Activated B cell treated with CpG ODN at 0.5 μM for 24 hours (primary cell): ENCODE measurements around the gene PLEKHG4B. TPM values are rescaled to one million over a fixed set of nuclear protein-coding genes. Genes with fewer than 3 reads are reported as not detected.

Experiments
- ATAC-seq: fragments of 200-7000 bp; cut with Tn5 transposase; one replicate; pipeline ENCODE4 v1.10.0; 2021; ENCODE audit warnings: low read depth, mild to moderate bottlenecking, moderate library complexity
- CTCF ChIA-PET: fragments of 350-600 bp; sonication (Branson Sonifier 250); formaldehyde crosslinking; loops from one replicate; lab custom pipeline; 2021; ENCODE audit warnings: antibody characterized with exemption; lab: Charles Lee
- POLR2A ChIA-PET: fragments of 350-600 bp; sonication (Branson Sonifier 250); formaldehyde crosslinking; loops from one replicate; lab custom pipeline; 2021; ENCODE audit warnings: antibody characterized with exemption; lab: Charles Lee
- DNase-seq: peaks from one replicate; pipeline ENCODE4 v3.0.0; 2022
- H3K27ac Mint-ChIP-seq: one replicate; pipeline ENCODE4 v1.8.0; 2020; ENCODE audit warnings: mixed read lengths
- H3K27me3 Mint-ChIP-seq: one replicate; pipeline ENCODE4 v1.8.0; 2021; ENCODE audit warnings: mixed read lengths
- H3K36me3 Mint-ChIP-seq: one replicate; pipeline ENCODE4 v1.8.0; 2021; ENCODE audit warnings: low read depth, mixed read lengths
- H3K4me1 Mint-ChIP-seq: one replicate; pipeline ENCODE4 v1.8.0; 2021; ENCODE audit warnings: mixed read lengths
- H3K4me3 Mint-ChIP-seq: one replicate; pipeline ENCODE4 v1.8.0; 2020; ENCODE audit warnings: mild to moderate bottlenecking, mixed read lengths
- H3K9me3 Mint-ChIP-seq: one replicate; pipeline ENCODE4 v1.8.0; 2020; ENCODE audit warnings: mixed read lengths
- CTCF ChIP-seq: fragments of 200-600 bp; IDR thresholded peaks from one replicate; pipeline ENCODE4 v1.8.0; 2022; ENCODE audit warnings: antibody characterized with exemption, mild to moderate bottlenecking
- intact Hi-C: fragments of 100-400 bp; cut with micrococcal nuclease; formaldehyde crosslinking; loops from one replicate; pipeline ENCODE4 v1.15.1; 2024
- total RNA-seq: library from RNA; stranded (reverse); gene quantifications from 2 replicates; pipeline ENCODE4 v1.2.3, GENCODE V29; 2022

The PLEKHG4B gene
- total RNA-seq, 1 donor from 2014 or later, result not detected

- POLR2A ChIA-PET, result no interaction called here
- CTCF ChIA-PET, result no interaction called here
- Mint-ChIP-seq H3K36me3 (no peaks in the 10 kb centered on the region), H3K27ac (no peak overlapping the region), H3K27me3 (peaks cover 16% of the 10 kb centered on the region), H3K9me3 (no peaks in the 10 kb centered on the region), H3K4me3 (no peak overlapping the region), H3K4me1 (no peaks in the 10 kb centered on the region)
- intact Hi-C loops, result no loop called here
- ATAC-seq (no peak), DNase-seq (no peak)
- no peak for TF ChIP-seq CTCF
Measured at GRCh38 chr5:157801-158200, 65.8 kb downstream of the PLEKHG4B start.

- ChIA-PET POLR2A (no interaction called here), CTCF (no interaction called here)
- Mint-ChIP-seq H3K36me3 (no peaks in the 10 kb centered on the region), H3K4me3 (no peak overlapping the region), H3K27me3 (peaks cover 16% of the 10 kb centered on the region), H3K27ac (no peak overlapping the region), H3K9me3 (no peaks in the 10 kb centered on the region), H3K4me1 (no peaks in the 10 kb centered on the region)
- TF ChIP-seq CTCF, result no peak
- DNase-seq (no peak), ATAC-seq (no peak)
- intact Hi-C loops, result no loop called here
Measured at GRCh38 chr5:158807-159447, 67.0 kb downstream of the PLEKHG4B start.

DNA sequence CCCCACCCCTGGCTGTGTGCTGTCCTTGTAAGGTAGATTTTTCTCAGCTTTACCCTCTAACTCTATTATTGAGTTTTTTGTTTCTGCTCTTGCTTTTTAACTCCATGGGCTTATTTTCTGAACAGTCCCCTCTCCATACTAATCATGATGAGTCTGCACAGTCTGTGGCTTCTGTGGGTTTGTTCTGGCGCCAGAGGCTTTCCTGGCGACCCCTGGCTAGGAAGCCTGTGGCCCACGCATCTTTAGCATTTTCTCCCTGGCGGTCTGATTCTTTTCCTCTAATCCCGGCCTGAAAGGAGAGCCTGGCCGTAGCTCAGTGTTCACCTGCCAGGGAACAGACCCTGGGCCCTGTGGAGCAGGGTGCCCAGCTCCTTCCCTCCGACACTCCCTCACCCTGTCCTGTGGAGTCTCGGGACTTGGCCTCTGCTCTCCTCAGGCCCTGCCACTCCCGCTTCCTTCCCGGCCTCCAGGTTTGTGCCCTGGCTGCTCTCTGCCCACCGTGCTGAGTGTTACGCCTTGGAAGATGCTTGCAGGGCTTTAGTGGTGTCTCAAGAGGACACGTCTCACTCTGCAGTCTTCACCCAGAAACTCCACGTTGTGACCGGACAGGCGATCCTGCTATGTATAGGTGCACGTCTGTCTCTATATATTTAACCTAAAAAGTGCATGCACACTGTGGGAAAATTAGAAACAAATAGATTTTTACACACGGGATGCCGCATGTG, 67.6 kb downstream of the PLEKHG4B start:
- Mint-ChIP-seq H3K27ac (no peak overlapping the region), H3K4me1 (no peaks in the 10 kb centered on the region), H3K27me3 (peaks cover 16% of the 10 kb centered on the region), H3K9me3 (no peaks in the 10 kb centered on the region), H3K4me3 (no peak overlapping the region), H3K36me3 (no peaks in the 10 kb centered on the region)
- intact Hi-C loops, result no loop called here
- DNase-seq, result no peak
- TF ChIP-seq CTCF, result no peak
- no peak for ATAC-seq
- ChIA-PET POLR2A (no interaction called here), CTCF (no interaction called here)

GRCh38 chr5:160173-160510, 68.2 kb downstream of the PLEKHG4B start:
- CTCF ChIA-PET, result interaction anchor here (0.6 kb wide), 1 partner anchor 124 kb away, joined by 3 read pairs; no protein-coding TSS in a partner anchor
- peaks cover 16% of the 10 kb centered on the region for H3K27me3 Mint-ChIP-seq
- H3K27ac Mint-ChIP-seq, result no peak overlapping the region
- no peaks in the 10 kb centered on the region for H3K4me1 Mint-ChIP-seq
- no peak for ATAC-seq
- TF ChIP-seq CTCF, result no peak
- H3K36me3 Mint-ChIP-seq, result no peaks in the 10 kb centered on the region
- no peak for DNase-seq
- no peak overlapping the region for H3K4me3 Mint-ChIP-seq
- H3K9me3 Mint-ChIP-seq, result no peaks in the 10 kb centered on the region
- intact Hi-C loops, result no loop called here
- POLR2A ChIA-PET, result no interaction called here

DNA sequence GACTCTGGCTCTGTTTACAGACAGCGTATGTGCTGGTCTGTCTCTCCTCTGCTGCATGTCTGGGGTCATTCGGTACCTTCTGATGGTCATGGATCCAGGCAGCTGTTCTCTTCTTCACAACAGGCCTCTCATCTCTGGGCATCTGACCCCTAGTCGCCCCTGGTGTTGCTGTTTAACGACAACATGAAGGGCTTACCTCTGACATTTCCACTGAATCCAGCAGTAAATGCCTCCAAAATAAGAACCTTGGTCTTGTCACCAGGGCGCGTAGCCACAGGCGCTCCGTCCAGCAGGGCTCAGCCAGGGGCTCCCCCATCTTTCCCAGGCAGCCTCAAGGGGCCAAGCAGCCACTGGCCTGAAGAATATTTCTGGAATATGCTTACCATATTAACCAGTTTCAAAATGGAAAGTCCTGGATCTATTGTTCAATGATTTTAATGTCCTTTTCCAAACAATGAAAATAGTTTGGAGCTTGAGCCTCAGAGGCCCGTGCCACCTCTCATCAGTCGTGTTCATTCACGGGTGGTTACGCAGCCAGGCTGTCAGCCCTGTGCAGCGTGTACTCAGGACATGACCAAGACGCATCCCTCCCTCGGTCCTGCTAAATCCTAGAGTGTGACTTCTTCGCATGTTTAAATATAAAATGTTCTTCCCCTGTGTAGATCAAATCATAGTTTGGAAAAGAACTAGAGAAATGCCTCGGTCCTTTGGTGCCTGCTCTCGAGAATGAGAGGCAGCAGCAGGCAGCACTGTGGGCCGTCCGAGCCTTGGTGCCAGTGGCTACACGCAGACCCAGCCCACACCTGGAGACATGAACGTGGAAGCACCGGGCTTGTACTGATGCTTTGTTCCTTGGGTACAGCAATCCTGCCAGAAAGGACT, 69.2 kb downstream of the PLEKHG4B start:
- DNase-seq (no peak), ATAC-seq (no peak)
- POLR2A ChIA-PET, result no interaction called here
- H3K9me3 Mint-ChIP-seq, result no peaks in the 10 kb centered on the region
- no peaks in the 10 kb centered on the region for H3K4me1 Mint-ChIP-seq
- H3K27ac Mint-ChIP-seq, result no peak overlapping the region
- H3K4me3 Mint-ChIP-seq, result no peak overlapping the region
- peaks cover 14% of the 10 kb centered on the region for H3K27me3 Mint-ChIP-seq
- intact Hi-C loops, result no loop called here
- no peaks in the 10 kb centered on the region for H3K36me3 Mint-ChIP-seq
- no peak for TF ChIP-seq CTCF
- CTCF ChIA-PET, result interaction anchor here (0.6 kb wide), 1 partner anchor 125 kb away, joined by 3 read pairs; no protein-coding TSS in a partner anchor
